ENCODE results near the gene PAF1. TPM values are rescaled to one million over a fixed set of nuclear protein-coding genes. Genes with fewer than 3 reads are reported as not detected.
A peak's percentile ranks its signal among the peaks of the same experiment; 100 is the strongest.

Gene PAF1
- total RNA-seq: 29.6 and 33.2 TPM in 2 replicates

- peak; percentile 100 for DNase-seq (ENCODE audit: low read depth)
- peak within 1 kb of the TSS; percentile 78 for H3K4me3 ChIP-seq (ENCODE audit: low read depth, low read length)
- TF ChIP-seq CTCF (IDR thresholded peaks at IDR 0.05; ENCODE audit: insufficient read depth, low read depth, low read length): no peak
These were observed at the start of gene PAF1, which contains the start of gene MED29 for GRCh38 chr19:39390751-39391437. Gene PAF1 (minus strand): TSS chr19:39391106. CDS start chr19:39390864, 242 bp downstream. Gene MED29 (plus strand): TSS chr19:39391378. CDS start chr19:39391423, 45 bp downstream.

- TF ChIP-seq CTCF (IDR thresholded peaks at IDR 0.05; ENCODE audit: insufficient read depth, low read depth, low read length): no peak
- no peak overlapping the region for H3K4me3 ChIP-seq (ENCODE audit: low read depth, low read length)
- DNase-seq (ENCODE audit: low read depth): no peak
These were observed 47.5 kb upstream of the PAF1 start for GRCh38 chr19:39438270-39438934.

- no peak for TF ChIP-seq CTCF (IDR thresholded peaks at IDR 0.05; ENCODE audit: insufficient read depth, low read depth, low read length)
- peak overlapping the region; percentile 73 for H3K4me3 ChIP-seq (ENCODE audit: low read depth, low read length)
- DNase-seq (ENCODE audit: low read depth): no peak
These were observed 45.4 kb upstream of the PAF1 start for GRCh38 chr19:39436350-39436716.

- no peak for TF ChIP-seq CTCF (IDR thresholded peaks at IDR 0.05; ENCODE audit: insufficient read depth, low read depth, low read length)
- peak within 1 kb of the TSS; percentile 73 for H3K4me3 ChIP-seq (ENCODE audit: low read depth, low read length)
- peak; percentile 98 for DNase-seq (ENCODE audit: low read depth)
These were observed 44.8 kb upstream of the PAF1 start, which contains the start of gene RPS16 for GRCh38 chr19:39435499-39436349. Gene RPS16 (minus strand): TSS chr19:39435949. CDS start chr19:39435895, 54 bp downstream.

- no peak for DNase-seq (ENCODE audit: low read depth)
- H3K4me3 ChIP-seq (ENCODE audit: low read depth, low read length): peak overlapping the region; percentile 73
- TF ChIP-seq CTCF (IDR thresholded peaks at IDR 0.05; ENCODE audit: insufficient read depth, low read depth, low read length): no peak
These were observed 43.5 kb upstream of the PAF1 start for GRCh38 chr19:39434123-39435076.

Measured in fibroblast of villous mesenchyme (primary cell).